GM21390 (cell line): Measurements from ENCODE around the gene FBXL3.
"Not testable (repeated sequence)": the region's sequence is repeated elsewhere in the genome, so short reads cannot be mapped to it uniquely, and the experiment has no call there.

ENCODE experiments used
- ATAC-seq: cut with Tn5 transposase; IDR thresholded peaks from one replicate; pipeline ENCODE4 v1.9.1; 2021; ENCODE audit not compliant: unreplicated experiment

Gene FBXL3

GRCh38 chr13:76991432-76991795, 35.5 kb downstream of the FBXL3 start:
- ATAC-seq, result peak; percentile 51

- ATAC-seq, result no peak
Measured at GRCh38 chr13:76983676-76984075, 43.3 kb downstream of the FBXL3 start.

GRCh38 chr13:76982061-76982460, 44.9 kb downstream of the FBXL3 start:
- no peak for ATAC-seq

GRCh38 chr13:76980075-76980718, 46.8 kb downstream of the FBXL3 start:
- ATAC-seq, result peak; percentile 100

- no peak for ATAC-seq
Measured at GRCh38 chr13:76976929-76977328, 50.0 kb downstream of the FBXL3 start.

- no peak for ATAC-seq
Measured at GRCh38 chr13:76976490-76976889, 50.5 kb downstream of the FBXL3 start.

- no peak for ATAC-seq
Measured at GRCh38 chr13:76975863-76976262, 51.1 kb downstream of the FBXL3 start.

- ATAC-seq, result no peak
Measured at GRCh38 chr13:76974618-76974975, 52.4 kb downstream of the FBXL3 start.

- no peak for ATAC-seq
Measured at GRCh38 chr13:76973920-76974617, 52.9 kb downstream of the FBXL3 start.

GRCh38 chr13:76971851-76972829, 54.8 kb downstream of the FBXL3 start:
- ATAC-seq, result no peak

- no peak for ATAC-seq
Measured at GRCh38 chr13:76971215-76971614, 55.7 kb downstream of the FBXL3 start.

- ATAC-seq, result no peak
Measured at GRCh38 chr13:76969488-76970365, 57.2 kb downstream of the FBXL3 start.

GRCh38 chr13:76968041-76968440, 58.9 kb downstream of the FBXL3 start:
- ATAC-seq, result no peak

- ATAC-seq, result no peak
Measured at GRCh38 chr13:76967031-76967430, 59.9 kb downstream of the FBXL3 start.

GRCh38 chr13:76965759-76966421, 61.1 kb downstream of the FBXL3 start:
- no peak for ATAC-seq

GRCh38 chr13:76959734-76960133, 67.2 kb downstream of the FBXL3 start:
- ATAC-seq, result not testable (repeated sequence)

- no peak for ATAC-seq
Measured at GRCh38 chr13:76958841-76959432, 68.0 kb downstream of the FBXL3 start.

- no peak for ATAC-seq
Measured at GRCh38 chr13:76955661-76956060, 71.3 kb downstream of the FBXL3 start.
